Measurements from ENCODE around the gene JAK2.
"Not testable (repeated sequence)": the region's sequence is repeated elsewhere in the genome, so short reads cannot be mapped to it uniquely, and the experiment has no call there.

JAK2 gene

DNA sequence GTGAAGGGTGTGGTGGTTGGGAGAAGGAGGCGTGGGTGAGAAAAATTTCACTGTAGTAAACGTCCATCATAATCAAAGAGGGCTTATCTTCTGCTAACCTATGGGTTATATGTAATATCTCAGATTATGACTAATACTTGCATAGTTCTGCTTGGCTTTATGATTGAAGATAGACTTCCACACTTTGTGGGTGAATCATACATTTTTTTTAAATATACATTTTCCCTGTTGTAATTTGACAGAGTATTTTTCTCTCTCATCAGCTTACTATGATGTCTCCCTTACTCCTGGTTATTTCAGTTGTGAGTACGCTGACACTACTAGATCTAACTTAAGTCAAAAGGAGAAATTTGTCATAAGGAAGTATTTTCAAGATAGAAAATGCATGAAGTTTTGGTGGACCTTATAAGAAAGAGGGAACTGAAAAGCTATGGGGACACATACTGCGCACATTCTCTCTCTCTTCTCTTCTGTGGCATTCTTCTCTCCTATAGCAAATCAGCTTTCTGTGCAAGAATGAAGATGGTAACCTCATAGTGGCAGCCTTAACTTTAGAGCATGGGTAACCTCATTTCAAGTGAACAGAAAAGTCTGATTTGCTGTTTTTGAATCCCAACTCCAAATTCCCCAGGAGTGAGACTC, 4.9 kb upstream of the JAK2 start:
- DNase-seq (ENCODE audit: low spot score) = no peak

DNA sequence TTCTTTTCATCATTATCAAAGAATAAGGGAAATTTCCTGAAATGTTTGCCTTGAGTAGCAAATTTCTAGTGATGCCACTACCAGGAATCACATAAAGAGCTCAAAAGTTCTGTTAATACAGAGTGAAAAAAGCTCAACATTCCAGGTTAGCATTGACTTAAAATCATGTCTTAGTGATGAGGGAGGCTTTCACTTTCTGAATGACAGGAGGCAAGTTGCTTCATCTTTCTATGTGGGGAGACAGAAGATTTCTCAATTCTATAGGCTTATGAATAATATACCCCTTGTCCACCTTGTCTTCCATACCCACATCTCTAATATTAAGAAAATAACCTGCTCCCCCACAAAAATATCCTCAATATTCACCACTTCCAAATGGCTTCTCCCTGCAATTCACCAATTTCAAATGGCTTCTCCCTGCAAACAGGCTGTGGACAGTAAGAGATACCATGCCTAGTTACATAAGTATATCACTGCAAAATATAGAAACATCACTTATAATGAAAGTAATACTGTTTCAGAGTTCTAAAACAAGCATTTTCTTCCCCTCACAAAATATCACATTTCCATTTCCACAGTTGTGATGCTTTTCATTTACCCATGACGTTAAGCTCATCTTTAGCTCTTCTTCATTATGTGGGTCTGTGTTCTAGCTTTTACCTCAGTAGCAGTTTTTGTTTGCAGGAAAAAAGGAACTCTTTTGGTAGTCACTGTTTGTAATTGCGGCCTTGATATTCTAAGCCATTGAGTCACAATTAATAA, 2.2 kb upstream of the JAK2 start:
- DNase-seq (ENCODE audit: low spot score) = no peak

DNA sequence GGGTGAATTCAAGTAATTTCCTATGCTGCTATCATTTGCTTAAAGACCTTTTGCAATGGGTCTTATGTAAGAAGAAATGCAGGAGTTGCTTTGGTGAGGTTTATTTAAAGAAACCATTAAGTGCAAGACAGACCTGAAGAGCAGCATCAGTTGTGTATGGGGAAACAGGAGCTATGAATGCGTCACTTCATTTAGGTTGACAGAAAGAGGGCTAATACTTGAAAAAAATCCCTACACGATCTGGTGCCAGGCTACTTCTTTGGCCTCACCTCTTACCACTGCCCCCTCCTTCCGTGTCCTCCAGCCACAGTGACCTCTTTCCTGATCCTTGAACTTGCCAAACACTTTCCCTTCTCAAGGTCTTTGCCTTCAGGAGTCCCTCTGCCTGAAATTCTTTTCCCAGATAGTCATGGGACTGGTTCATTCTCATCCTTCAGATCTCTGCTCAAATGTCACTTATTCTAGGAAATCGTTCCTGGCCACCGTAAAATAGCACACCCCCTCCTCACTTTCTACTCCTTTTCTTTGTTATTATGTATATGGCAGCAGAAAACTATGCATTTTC, 1.4 kb upstream of the JAK2 start:
- DNase-seq (ENCODE audit: low spot score) = no peak

DNA sequence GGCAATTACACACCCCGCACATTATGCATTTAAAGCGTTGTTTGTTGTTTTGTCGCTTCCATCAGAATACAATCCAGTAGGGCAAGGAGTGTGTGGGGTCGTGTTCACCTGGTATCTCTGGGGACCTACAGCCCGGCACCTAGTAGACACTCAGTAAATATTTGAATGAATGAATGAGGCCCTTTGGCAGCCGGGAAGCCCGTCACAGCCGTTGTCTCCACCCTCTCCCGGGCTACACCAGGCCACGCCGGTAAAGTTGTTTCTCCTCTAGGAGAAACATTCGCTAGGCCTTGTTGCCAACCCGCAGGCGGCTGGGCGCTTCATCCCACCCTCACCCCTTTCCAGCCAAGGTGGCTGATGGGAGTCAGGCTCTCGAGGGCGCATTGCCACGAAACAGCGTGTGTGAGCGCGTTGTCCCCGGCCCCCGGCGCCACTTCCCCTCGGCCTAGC, 876 bp upstream of the JAK2 start:
- no peak for DNase-seq (ENCODE audit: low spot score)

DNA sequence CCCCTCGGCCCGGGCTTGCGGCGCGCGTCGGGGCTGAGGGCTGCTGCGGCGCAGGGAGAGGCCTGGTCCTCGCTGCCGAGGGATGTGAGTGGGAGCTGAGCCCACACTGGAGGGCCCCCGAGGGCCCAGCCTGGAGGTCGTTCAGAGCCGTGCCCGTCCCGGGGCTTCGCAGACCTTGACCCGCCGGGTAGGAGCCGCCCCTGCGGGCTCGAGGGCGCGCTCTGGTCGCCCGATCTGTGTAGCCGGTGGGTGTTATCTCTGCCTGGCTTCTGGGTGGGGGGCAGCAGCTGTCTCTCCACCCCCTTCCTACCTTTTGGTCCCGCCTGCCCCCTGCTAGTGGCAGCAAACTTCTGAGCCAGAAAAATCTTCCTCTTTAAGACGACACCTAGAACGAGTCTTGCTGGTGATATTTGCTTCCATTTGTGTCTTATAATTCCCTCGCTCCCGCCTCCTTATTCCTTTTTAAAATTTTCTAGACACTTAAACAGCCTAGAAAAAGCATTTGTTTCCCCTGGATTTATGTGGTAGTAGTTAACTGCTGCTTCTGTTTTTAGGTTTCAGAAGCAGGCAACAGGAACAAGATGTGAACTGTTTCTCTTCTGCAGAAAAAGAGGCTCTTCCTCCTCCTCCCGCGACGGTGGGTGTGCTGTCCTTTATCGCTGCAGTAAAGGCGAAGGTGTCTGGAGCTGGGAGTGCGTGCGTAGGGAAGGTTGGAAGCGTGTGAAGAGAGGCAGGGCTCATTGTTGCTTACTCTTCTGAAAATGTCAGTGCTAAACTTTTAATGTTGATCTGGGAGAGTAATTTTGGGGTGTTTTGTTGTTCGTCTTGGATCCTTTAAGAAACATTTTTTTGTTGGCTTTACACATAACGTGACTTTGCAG, 554 bp downstream of the JAK2 start:
- no peak for DNase-seq (ENCODE audit: low spot score)

DNA sequence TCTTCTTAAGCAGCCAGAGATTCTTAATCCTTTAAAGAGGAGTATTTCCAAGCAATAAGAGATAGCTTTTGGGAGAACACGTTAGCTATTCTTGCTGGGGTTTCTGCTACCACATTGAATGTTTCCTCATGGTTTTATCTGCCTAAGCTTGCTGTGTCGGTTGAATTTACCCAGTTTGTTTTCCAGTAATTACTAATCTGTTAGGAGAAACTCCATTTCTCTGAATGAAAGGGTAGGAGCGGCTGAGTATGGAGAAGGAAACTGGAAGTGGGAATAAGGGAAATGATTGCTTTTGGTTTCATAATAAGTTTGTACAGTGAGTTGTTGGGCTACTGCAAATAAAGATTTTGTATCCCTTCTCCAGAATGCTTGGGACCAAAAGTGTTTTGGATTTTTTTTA, 1.2 kb downstream of the JAK2 start:
- DNase-seq (ENCODE audit: low spot score) = no peak

DNA sequence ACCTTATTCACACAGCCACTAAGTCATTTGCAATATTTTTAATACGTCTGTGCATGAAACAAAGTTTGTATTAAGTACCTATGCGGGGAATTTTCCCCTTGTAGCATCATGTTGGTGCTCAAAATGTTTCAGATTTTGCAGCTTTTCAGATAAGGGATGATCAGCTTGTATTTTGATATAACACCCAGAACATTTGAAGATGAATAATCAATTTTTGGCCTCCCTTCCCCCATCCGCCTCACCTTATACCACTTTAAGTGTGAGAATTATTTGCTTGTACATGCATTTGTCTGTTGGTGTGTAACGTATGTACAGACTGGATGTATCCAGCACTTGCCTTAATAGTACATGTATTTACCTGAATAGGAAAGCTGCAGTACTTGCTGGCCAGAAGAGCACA, 1.7 kb downstream of the JAK2 start:
- no peak for DNase-seq (ENCODE audit: low spot score)

DNA sequence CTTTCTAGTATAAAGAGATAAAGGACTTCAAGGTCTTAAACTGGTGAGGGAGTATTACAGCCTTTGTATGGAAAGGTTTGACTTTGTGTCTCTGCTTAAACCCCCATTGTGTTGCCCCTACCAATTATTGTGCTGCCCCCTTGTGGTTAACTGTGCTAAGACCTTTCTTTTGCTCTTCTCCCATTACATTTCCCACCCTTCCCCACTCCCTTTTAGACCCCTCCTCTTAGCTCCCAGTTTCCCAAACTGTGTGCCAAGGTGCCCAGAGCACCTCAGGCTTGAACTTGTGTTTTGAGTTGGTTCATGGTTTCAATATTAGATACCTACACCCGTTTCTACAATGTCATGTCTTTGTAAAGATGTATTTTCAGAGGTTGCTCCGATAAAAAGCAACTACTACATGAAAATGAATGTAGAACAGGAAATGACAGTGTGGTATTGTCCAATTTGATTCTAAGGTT, 2.9 kb downstream of the JAK2 start:
- DNase-seq (ENCODE audit: low spot score) = no peak

DNA sequence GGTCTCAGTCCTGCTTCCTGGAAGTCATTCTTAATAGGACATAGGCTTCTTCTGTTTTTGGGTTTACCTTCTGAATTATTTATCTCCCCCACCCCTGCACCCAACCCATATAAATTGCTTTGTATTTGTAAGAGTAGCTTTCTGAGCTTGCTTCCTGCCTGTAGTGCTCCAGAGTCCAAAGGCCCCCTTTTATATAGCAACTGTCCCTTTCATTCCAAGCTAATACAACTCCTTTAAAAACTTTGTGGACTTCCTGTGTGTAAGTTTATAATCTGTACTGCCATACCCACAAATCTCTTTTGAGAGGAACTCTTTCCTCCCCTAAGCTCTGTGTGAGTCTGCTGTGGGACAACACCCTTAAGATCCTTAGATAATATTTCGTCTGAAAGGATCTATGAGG, 7.8 kb downstream of the JAK2 start:
- DNase-seq (ENCODE audit: low spot score) = no peak

DNA sequence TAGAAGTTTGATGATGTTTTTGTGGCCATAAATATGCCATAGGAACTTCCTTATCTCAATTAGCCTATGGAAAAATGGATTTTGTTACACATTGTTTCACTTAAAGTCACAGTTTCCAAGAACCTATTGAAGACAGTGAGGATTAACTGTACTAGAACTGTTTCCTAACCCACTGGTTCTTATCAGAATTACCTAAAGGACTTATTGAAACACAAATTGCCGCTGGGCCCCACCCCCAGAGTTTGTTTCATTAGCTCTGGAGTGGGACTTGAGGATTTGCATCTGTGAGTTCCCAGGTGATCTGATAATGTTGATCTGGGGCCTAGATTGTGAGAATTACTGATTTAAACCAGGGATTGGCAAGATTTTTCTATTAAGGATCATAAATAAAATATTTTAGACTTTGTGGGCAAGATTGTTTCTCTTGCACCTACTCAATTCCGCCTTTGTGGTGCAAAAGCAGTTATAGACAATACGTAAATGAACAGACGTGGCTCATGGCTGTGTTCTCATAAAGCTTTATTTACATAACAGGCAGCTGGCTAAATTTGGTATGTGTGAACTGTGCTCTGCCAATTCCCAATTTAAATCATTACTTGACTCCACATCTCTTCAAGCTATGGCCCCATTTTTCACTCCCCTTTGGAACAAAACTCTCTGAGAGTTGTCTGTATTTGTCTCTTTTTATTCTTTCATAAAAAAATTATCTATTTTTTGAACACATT, 9.3 kb downstream of the JAK2 start:
- no peak for DNase-seq (ENCODE audit: low spot score)

DNA sequence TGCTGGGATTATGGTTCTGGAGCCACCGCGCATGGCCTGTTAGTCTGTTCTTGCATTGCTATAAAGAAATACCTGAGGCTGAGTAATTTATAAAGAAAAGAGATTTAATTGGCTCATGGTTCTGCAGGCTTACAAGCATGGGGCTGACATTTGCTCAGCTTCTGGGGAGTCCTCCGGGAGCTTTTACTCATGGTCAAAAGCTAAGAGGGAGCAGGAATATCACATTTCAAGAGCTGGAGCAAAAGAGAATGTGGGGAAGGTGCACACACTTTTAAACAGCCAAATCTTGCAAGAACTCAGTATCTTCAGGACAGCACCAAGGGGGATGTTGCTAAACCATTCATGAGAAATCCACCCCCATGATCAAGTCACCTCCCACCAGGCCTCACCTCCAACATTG, 12.1 kb downstream of the JAK2 start:
- DNase-seq (ENCODE audit: low spot score) = no peak

DNA sequence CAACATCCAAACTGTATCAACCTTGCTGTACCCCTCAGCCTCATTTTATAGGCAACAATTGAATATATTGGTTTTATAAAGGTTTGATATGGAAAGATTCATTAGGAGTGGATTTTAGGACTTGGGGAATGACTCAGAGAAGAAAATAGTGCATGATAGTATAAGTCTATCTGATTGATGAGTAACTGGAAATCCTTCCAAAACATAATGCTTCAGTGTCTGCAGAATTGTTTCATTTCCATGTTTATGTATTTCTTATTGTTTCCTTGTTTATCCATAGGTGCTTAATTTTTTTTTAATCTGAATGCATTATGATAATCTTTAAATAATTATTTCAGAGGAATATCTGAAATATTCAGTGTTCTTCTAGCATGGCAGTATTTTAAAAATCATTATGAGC, 12.6 kb downstream of the JAK2 start:
- no peak for DNase-seq (ENCODE audit: low spot score)

DNA sequence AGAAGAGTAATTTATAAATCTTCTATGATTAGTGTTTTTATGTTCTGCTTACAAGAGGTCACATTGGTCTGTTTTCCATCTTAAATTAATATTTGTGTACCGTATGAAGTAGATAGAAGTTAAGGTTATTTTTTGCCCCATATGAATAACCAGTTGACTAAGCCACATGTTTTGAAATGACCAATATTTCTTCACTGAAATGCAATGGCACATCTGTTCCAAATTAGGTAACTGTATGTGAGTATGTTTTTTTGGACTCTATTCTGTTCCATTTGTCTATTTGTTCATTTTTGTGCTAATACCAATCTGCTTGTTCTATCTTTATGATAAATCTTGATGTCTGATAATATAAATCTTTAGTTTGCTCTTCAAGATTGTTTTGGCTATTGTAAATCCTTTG, 17.7 kb downstream of the JAK2 start:
- no peak for DNase-seq (ENCODE audit: low spot score)

DNA sequence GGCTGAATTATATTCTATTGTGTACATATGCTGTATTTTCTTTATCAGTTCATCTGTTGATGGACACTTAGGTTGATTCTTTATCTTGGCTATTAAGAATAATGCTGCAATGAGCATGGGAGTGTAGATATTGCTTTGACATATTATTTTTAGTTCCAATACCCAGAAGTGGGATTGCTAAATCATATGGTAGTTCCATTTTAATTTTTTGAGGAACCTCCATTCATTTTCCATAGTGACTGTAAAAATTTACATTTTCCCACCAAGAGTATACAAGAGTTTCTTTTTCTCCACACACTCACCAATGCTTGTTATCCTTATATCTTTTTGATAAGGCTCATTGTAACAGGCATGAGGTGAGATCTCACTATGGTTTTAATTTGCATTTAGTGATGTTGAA, 19.4 kb downstream of the JAK2 start:
- no peak for DNase-seq (ENCODE audit: low spot score)

DNA sequence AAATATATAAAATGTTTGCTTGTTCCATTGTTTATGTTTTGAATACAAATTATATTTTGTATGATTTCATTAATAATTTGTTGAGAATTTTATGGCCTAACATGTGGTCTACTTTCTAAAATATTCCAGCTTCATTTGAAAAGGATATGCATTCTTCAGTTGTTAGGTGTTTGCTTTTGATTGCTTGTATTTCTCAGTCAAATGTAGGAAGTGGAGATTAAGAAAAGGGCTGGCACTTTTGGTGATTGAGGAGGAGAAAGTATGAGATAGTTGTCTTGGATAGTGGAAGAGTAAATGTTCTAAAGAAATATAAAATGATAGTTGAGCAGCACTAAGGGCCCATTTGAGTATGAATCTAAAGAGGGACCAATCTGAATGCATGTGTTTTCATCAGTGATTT, 23.1 kb downstream of the JAK2 start:
- DNase-seq (ENCODE audit: low spot score) = no peak

DNA sequence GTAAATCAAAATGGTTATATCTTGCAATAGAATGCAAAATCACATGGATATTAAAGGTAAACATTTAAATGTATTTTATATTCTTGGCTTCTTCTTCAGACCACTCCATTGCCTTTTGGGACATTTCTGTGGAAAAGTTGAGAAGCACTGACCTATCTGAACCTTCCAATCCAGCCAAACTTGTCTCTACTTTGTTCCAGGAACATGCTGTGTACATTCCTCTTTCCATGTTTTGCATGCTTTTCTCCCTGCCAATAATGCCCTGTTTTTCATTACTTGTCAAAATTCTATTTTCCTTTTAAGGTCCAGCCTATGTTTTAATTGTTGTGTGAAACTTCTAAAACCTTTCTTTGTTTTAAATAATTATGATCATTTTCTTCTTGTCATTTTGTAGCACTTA, 28.3 kb downstream of the JAK2 start:
- DNase-seq (ENCODE audit: low spot score) = no peak

DNA sequence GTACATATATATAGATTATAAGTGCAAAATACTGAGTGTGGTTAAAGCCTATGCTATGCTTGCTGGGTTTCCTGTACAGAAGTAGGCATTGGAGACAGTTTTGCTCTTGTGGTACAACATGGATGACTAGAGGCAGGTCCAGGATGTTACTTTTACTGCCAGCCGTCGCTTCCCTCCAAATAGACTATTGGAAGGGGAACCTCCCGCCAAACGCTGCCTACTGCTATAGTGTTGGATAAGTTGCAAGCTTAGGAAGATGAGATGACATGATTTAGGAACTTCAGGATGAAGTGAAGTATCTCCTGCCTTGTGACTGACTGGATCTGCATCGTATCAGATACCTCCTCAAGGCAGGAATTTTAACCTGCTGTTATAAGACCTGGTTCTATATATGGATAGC, 30.9 kb downstream of the JAK2 start:
- no peak for DNase-seq (ENCODE audit: low spot score)

DNA sequence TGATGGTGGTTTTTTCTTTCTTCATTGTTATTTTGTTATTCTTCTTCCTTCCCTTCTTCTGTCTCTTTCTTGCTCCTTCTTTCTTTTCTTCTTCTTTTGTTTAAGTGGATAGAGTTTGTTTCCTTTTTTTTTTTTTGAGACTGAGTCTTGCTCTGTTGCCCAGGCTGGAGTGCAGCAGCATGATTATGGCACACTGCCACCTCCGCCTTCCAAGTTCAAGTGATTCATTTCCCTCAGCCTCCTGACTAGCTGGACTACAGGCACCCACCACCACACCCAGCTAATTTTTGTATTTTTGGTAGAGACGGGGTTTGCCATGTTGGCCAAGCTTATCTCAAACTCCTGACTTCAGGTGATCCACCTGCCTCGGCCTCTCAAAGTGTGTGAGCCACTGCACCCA, 40.3 kb downstream of the JAK2 start:
- no peak for DNase-seq (ENCODE audit: low spot score)

DNA sequence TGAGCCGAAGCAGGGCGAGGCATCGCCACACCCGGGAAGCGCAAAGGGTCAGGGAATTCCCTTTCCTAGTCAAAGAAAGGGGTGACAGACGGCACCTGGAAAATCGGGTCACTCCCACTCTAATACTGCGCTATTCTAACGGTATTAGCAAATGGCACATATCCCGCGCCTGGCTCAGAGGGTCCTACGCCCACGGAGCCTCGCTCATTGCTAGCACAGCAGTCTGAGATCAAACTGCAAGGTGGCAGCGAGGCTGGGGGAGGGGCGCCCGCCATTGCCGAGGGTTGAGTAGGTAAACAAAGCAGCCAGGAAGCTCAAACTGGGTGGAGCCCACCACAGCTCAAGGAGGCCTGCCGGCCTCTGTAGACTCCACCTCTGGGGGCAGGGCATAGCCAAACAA, 46.9 kb downstream of the JAK2 start:
- DNase-seq (ENCODE audit: low spot score) = not testable (repeated sequence)

DNA sequence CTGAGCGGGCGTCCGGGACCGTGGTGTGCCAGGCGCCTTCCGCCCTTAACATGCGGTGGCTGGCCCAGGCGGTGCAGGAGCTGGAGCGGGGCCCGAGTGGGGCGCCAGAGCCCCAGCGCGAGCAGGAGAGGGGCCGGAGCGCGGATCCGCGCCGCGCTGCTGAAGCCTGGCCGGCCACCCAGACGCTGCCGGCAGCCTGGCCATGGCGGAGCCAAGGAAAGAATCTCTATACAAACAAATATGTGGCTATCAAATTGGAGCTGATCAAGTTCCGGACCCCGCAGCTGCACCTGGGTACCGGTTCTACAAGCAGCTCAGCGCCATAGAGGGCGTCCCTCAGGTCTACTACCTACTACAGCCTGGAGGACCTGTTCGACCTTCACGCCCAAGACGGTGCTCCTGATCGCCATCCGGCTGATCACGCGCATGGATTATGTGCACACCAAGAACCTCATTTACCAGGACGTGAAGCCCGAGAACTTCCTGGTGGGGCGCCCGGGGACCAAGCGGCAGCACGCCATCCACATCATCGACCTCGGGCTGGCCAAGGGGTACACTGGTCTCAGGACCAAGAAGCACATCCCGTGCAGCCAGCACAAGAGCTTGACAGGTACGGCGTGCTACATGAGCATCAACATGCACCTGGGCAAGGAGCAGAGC, 55.8 kb downstream of the JAK2 start:
- no peak for DNase-seq (ENCODE audit: low spot score)

DNA sequence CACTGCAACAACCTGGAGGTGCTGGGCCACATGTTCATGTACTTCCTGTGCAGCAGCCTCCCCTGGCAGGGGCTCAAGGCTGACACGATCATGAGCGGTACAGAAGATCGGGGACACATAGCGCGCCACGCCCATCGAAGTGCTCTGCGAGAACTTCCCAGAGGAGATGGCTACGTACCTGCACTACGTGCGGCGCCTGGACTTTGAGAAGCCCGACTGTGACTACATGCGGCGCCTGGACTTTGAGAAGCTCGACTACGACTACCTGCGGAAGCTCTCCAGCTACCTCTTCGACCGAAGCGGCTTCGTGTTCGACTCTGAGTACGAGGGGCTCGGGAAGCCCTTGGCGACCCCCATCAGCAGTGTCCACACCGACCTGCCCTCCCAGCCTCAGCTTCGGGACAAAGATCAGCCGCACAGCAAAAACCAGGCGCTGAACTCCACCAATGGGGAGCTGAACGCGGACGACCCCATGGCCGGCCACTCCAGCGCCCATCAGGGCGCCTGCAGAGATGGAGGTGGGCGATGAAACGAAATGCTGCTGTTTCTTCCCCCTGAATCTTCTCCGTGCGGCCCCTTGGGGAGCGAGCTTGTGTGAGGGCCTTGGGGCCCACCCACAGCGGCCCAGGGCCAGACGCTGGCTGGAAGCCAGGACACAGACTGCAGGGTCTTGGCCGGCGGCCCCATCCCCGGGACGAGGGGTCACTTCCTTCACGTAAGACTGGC, 56.5 kb downstream of the JAK2 start:
- DNase-seq (ENCODE audit: low spot score) = no peak

All from COLO829 (cell line).